GM19193 (cell line): ENCODE data around the gene RHOC.
A peak's percentile ranks its signal among the peaks of the same experiment; 100 is the strongest.

Experiments
- POLR2A ChIP-seq: IDR thresholded peaks from 4 replicates; pipeline ENCODE4 v1.6.1; 2011; ENCODE audit not compliant: insufficient read depth, insufficient read length; ENCODE audit errors: extremely low read depth

The RHOC gene

GRCh38 chr1:112708489-112708888, 1.6 kb upstream of the RHOC start:
- no peak for TF ChIP-seq POLR2A

- TF ChIP-seq POLR2A = no peak
These were observed 1.1 kb upstream of the RHOC start for GRCh38 chr1:112708002-112708448.

DNA sequence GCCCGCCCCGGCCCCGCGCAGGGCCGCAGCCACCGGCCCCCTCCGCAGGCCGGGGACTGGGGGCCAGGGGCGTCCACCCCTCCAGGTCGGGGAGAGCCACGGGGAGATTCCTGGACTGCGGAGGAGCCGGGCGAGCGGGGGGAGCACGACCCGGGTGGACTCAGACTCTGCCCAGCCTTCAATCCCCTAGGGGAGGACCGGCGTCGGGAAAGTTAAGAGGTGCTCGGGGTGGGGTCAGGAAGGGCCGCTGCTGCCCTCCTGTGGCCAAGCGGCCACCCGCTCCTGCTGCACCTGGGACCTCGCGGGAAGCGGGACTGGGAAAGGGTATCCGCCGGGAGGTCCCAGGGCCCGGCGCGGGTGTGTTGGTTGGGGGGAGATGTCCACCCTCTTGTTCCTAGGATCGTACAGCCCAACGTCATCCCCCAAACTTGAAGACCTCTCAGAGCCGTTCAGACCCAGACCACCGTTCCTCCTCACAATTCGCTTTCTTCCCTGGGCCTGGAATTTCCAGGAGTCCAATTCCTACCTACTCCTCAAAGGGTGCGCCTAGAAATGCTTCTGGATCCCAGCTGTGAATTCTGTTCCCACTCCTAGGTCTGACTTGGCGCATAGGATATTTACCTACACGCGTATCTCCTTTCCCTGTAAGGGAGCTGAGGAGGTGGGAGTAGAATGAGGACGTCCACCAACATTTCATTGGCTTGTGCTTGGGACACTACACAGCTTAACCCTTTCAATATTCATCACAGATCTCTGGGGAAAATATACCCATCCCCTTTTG, 484 bp upstream of the RHOC start:
- TF ChIP-seq POLR2A = peak; percentile 44

GRCh38 chr1:112704934-112705627, 1.8 kb downstream of the RHOC start:
- TF ChIP-seq POLR2A = peak; percentile 69

- TF ChIP-seq POLR2A = no peak
These were observed 2.5 kb downstream of the RHOC start for GRCh38 chr1:112704391-112704933.

DNA sequence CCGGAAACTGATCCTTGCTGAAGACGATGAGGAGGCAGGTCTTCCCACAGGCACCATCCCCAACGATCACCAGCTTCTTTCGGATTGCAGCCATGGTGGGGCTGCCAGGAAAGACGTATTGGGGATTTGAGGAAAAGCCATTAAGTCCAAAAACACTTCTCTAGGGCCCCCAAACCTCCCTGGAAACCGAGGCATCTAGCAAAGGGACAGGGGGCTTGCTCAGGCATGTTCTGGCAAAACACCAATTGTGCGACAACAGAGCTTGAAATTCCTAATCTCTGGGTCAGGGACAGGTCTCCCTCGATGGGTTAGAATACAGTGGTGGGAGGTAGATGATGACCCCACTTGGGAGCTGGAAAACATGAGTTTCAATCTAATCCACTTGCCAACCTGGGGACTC, 3.2 kb downstream of the RHOC start:
- TF ChIP-seq POLR2A = no peak

- TF ChIP-seq POLR2A = peak; percentile 9
These were observed 4.3 kb downstream of the RHOC start for GRCh38 chr1:112702420-112703261.

GRCh38 chr1:112702067-112702395, 4.9 kb downstream of the RHOC start:
- TF ChIP-seq POLR2A = no peak

DNA sequence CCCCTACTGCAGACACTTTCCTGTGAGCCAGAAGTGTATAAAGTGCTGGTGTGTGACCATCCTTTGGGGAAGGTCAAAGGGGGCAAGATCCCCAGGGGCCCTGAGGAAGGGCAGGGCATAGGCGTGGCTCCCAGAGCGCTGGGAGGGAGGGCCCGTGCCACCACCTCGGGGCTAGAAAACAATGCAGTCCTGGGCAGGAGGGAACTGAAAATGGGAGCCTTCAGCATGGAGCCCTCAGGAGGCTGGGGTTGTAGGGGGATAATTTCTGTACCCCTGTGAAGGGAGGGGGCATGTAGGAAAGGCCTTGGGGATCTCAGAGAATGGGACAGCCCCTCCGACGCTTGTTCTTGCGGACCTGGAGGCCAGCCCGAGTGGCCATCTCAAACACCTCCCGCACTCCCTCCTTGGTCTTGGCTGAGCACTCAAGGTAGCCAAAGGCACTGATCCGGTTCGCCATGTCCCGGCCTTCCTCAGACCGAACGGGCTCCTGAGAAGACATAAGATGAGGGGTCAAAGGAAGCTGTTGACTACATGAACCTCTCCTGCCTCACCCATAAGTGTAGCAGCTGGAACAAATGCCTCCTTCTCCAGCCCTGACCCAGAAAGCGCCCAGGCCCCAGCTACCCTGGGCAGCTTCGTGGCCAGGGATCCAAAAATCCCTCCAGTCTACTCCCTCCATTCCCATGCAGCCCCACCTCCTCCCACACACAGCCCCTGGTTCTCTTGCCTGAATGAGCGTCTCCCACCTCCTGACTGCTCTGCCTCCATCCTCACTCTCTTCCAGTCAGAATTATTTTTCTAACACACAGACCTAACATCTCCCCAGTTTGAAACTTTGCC, 5.5 kb downstream of the RHOC start:
- TF ChIP-seq POLR2A = no peak

DNA sequence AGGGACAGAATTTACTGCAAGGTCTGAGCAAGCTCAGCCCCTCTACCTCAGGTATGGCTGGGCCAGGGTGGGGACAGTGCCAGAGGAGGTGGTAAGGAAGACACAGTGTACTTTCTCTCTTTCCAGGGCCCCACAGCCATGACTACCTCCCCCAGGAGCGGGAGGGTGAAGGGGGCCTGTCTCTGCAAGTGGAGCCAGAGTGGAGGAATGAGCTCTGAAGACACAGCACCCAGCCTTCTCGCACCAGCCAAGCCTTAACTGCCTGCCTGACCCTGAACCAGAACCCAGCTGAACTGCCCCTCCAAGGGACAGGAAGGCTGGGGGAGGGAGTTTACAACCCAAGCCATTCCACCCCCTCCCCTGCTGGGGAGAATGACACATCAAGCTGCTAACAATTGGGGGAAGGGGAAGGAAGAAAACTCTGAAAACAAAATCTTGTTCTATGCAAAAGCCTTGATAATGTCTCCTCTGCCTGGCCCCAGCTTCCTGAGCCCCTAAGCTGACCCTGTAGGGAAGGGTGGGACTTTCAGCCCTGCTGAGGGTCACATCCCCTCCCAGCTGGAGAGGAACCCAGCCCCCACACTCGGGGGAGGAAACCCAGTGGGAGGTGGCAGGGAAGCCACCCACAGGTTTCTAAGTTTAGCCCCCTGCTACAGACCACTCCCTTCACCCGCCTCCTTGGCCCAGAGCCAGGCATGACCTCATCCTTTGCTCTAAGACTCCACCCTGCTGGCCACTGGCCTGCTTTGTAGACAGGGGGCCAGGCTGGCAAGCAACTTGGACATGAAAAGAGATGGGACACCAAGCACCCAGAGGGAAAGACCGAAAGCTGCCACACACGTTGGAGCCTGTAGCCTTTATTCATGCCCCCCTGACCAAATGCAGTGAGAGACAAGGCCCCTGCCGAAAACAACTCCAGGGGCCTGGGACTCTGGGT, 6.4 kb downstream of the RHOC start:
- peak; percentile 34 for TF ChIP-seq POLR2A

GRCh38 chr1:112699425-112700144, 7.3 kb downstream of the RHOC start:
- no peak for TF ChIP-seq POLR2A
